NCI-H1417 (cell line): ENCODE data around the gene FAM180A.

ENCODE experiments used
- DNase-seq, 3 experiments: peaks; one replicate each; lab custom pipeline; 2025; lab: John Stamatoyannopoulos, UW

Gene FAM180A

GRCh38 chr7:135683609-135684008, 65.0 kb downstream of the FAM180A start:
- DNase-seq = no peak

- DNase-seq = no peak
Observed at GRCh38 chr7:135682191-135682590, 66.4 kb downstream of the FAM180A start.

DNA sequence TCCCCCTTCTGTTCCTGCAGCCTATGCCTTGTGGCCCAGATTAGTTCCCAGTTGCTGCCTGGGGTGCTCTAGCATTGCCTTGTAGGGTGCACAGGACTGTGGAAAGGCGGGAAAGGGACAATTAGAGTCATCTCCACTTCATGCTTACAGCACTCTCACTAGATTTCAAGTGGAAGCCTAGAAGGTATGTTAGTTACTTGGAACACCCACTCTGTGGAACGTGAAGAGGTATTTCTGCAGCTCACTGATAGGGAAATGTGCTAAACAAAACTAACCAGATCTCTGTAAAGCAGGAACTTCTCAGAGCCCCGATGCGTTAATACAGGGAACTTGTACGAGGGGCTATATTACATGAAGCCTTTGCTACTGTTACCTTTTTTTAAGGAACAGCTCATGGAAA, 66.9 kb downstream of the FAM180A start:
- DNase-seq = no peak
